Activated CD8-positive, alpha-beta T cell treated with anti-CD3 and anti-CD28 coated beads, Interleukin-2, amount 10 ng/mL, durations not matched to agents 7 days and 5 days (primary cell): ENCODE data around the gene TAAR6. TPM values are rescaled to one million over a fixed set of nuclear protein-coding genes. Genes with fewer than 3 reads are reported as not detected.
"Not testable (repeated sequence)": the region's sequence is repeated elsewhere in the genome, so short reads cannot be mapped to it uniquely, and the experiment has no call there.

Experiments used
- ATAC-seq: fragments of 150-1000 bp; cut with Tn5 transposase; one replicate; pipeline ENCODE4 v1.10.0; 2021; ENCODE audit warnings: moderate library complexity
- CTCF ChIA-PET: fragments of 350-600 bp; sonication (Branson Sonifier 250); formaldehyde crosslinking; loops from one replicate; lab custom pipeline; 2021; ENCODE audit warnings: antibody characterized with exemption; lab: Charles Lee
- POLR2A ChIA-PET: fragments of 350-600 bp; sonication (Branson Sonifier 250); formaldehyde crosslinking; loops from one replicate; lab custom pipeline; 2021; ENCODE audit warnings: antibody characterized with exemption; lab: Charles Lee
- DNase-seq: peaks from one replicate; pipeline ENCODE4 v3.0.0-alpha.2; 2020
- H3K27ac Mint-ChIP-seq: one replicate; pipeline ENCODE4 v1.8.0; 2021; ENCODE audit warnings: mild to moderate bottlenecking, mixed read lengths
- H3K27me3 Mint-ChIP-seq: one replicate; pipeline ENCODE4 v1.8.0; 2021; ENCODE audit warnings: low read depth, mixed read lengths
- H3K36me3 Mint-ChIP-seq: one replicate; pipeline ENCODE4 v1.8.0; 2021; ENCODE audit warnings: low read depth, mixed read lengths
- H3K4me1 Mint-ChIP-seq: one replicate; pipeline ENCODE4 v1.8.0; 2021; ENCODE audit warnings: low read depth, mixed read lengths
- H3K4me3 Mint-ChIP-seq: one replicate; pipeline ENCODE4 v1.8.0; 2021; ENCODE audit warnings: mild to moderate bottlenecking, mixed read lengths
- H3K9me3 Mint-ChIP-seq: one replicate; pipeline ENCODE4 v1.8.0; 2022; ENCODE audit warnings: mixed read lengths; ENCODE audit not compliant: insufficient read depth
- total RNA-seq, 2 experiments: library from RNA; stranded (reverse); gene quantifications; one replicate each; pipeline ENCODE4 v1.2.3, GENCODE V29; 2021

The TAAR6 gene
- not detected for total RNA-seq

DNA sequence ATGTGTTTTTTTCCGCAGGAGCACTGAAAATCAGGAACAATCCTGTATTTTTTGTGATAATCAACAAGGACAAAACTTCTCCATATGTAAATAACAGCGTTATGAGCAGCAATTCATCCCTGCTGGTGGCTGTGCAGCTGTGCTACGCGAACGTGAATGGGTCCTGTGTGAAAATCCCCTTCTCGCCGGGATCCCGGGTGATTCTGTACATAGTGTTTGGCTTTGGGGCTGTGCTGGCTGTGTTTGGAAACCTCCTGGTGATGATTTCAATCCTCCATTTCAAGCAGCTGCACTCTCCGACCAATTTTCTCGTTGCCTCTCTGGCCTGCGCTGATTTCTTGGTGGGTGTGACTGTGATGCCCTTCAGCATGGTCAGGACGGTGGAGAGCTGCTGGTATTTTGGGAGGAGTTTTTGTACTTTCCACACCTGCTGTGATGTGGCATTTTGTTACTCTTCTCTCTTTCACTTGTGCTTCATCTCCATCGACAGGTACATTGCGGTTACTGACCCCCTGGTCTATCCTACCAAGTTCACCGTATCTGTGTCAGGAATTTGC is at the start of gene TAAR6:
Gene TAAR6 (plus strand): TSS at position 102 of the 557 bp plus-strand sequence. CDS start 0 bp downstream, at position 102.
- Mint-ChIP-seq H3K4me3 (no peak within 1 kb of the TSS), H3K36me3 (no peaks in the 10 kb centered on the region), H3K4me1 (no peaks in the 10 kb centered on the region), H3K9me3 (no peaks in the 10 kb centered on the region), H3K27ac (no peak within 1 kb of the TSS), H3K27me3 (peaks cover 13% of the 10 kb centered on the region)
- ChIA-PET POLR2A (no interaction called here), CTCF (no interaction called here)
- ATAC-seq (no peak), DNase-seq (no peak)

GRCh38 chr6:132520953-132521352 is 49.2 kb upstream of the TAAR6 start:
- DNase-seq (no peak), ATAC-seq (no peak)
- H3K4me1 Mint-ChIP-seq: no peaks in the 10 kb centered on the region
- peaks cover 48% of the 10 kb centered on the region for H3K27me3 Mint-ChIP-seq
- no peaks in the 10 kb centered on the region for H3K9me3 Mint-ChIP-seq
- no peak overlapping the region for H3K27ac Mint-ChIP-seq
- H3K4me3 Mint-ChIP-seq: no peak overlapping the region
- H3K36me3 Mint-ChIP-seq: no peaks in the 10 kb centered on the region
- ChIA-PET POLR2A (no interaction called here), CTCF (interaction anchor here (1.9 kb wide), 1 partner anchor 241 kb away, joined by 7 read pairs; no protein-coding TSS in a partner anchor)

- Mint-ChIP-seq H3K36me3 (no peaks in the 10 kb centered on the region), H3K9me3 (no peaks in the 10 kb centered on the region), H3K4me3 (no peak overlapping the region), H3K27ac (no peak overlapping the region), H3K4me1 (no peaks in the 10 kb centered on the region), H3K27me3 (peaks cover 36% of the 10 kb centered on the region)
- no peak for DNase-seq
- ATAC-seq: no peak
- POLR2A ChIA-PET: no interaction called here
- CTCF ChIA-PET: interaction anchor here (1.4 to 2.0 kb wide), 2 partner anchors 10 to 245 kb away, joined by 4 read pairs; no protein-coding TSS in a partner anchor
Observed at GRCh38 chr6:132524646-132525045, 45.5 kb upstream of the TAAR6 start.

DNA sequence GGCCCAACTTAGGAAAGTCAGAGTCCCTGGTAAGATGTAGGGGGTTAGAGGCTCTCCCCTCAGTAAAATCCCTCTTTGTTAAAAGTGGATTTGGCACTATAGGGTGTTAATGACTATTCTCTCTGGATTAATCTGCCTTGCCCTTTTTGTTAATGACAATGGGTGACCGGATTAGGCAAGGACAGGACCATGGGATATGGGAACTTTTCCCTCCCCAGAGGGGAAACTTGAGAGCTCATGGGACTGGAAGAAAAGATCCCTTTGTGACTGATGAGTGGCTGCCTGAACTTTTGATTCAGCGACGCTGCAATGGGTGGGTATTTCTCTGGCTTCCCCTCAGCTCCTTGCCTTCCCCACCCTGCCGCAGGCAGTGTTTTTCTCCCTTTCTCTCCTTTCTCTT is 44.3 kb upstream of the TAAR6 start:
- Mint-ChIP-seq H3K4me3 (no peak overlapping the region), H3K27me3 (peaks cover 33% of the 10 kb centered on the region), H3K4me1 (peaks cover 2% of the 10 kb centered on the region), H3K36me3 (no peaks in the 10 kb centered on the region), H3K9me3 (no peaks in the 10 kb centered on the region), H3K27ac (no peak overlapping the region)
- POLR2A ChIA-PET: no interaction called here
- DNase-seq (no peak), ATAC-seq (no peak)
- CTCF ChIA-PET: interaction anchor here (1.4 to 2.0 kb wide), 3 partner anchors 11 to 305 kb away, joined by 3 to 5 read pairs (median 4); no protein-coding TSS in a partner anchor

GRCh38 chr6:132526461-132526860 is 43.7 kb upstream of the TAAR6 start:
- Mint-ChIP-seq H3K36me3 (no peaks in the 10 kb centered on the region), H3K9me3 (no peaks in the 10 kb centered on the region), H3K4me1 (peaks cover 2% of the 10 kb centered on the region), H3K4me3 (no peak overlapping the region), H3K27ac (no peak overlapping the region), H3K27me3 (peaks cover 34% of the 10 kb centered on the region)
- ChIA-PET CTCF (interaction anchor here (1.9 kb wide), 1 partner anchor 246 kb away, joined by 5 read pairs; no protein-coding TSS in a partner anchor), POLR2A (interaction anchor here (1.0 kb wide), 1 partner anchor 288 kb away, joined by 3 read pairs; the partner anchor contains the start of gene RPS12)
- DNase-seq (no peak), ATAC-seq (no peak)

DNA sequence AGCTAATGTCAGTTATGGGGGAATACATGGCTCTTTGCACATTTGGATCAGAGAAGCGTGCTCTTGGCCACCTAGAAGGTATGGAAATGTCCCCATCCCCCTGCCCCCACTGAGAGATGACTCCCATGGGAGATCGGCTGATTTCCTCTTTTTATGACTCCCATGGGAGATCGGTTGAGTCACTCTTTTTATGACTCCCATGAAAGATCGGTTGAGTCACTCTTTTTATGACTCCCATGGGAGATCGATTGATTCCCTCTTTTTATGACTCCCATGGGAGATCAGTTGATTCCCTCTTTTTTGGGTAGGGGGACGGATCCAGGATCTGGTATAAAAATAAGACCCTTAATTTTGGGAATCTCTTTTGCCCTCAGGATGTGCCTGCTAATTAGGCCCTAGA is 42.3 kb upstream of the TAAR6 start:
- peaks cover 33% of the 10 kb centered on the region for H3K27me3 Mint-ChIP-seq
- H3K9me3 Mint-ChIP-seq: no peaks in the 10 kb centered on the region
- no peaks in the 10 kb centered on the region for H3K36me3 Mint-ChIP-seq
- DNase-seq: no peak
- H3K4me3 Mint-ChIP-seq: no peak overlapping the region
- ChIA-PET CTCF (interaction anchor here (1.1 to 2.3 kb wide), 4 partner anchors 10 to 286 kb away, joined by 3 to 9 read pairs (median 4); partner anchors contain the start of genes RPS12 and STX7), POLR2A (no interaction called here)
- no peak overlapping the region for H3K27ac Mint-ChIP-seq
- ATAC-seq: no peak
- H3K4me1 Mint-ChIP-seq: peaks cover 2% of the 10 kb centered on the region

GRCh38 chr6:132530293-132530974 is 39.7 kb upstream of the TAAR6 start:
- Mint-ChIP-seq H3K27ac (no peak overlapping the region), H3K27me3 (peaks cover 23% of the 10 kb centered on the region), H3K9me3 (no peaks in the 10 kb centered on the region), H3K4me1 (peaks cover 2% of the 10 kb centered on the region), H3K4me3 (no peak overlapping the region), H3K36me3 (no peaks in the 10 kb centered on the region)
- ATAC-seq (peak; percentile 86), DNase-seq (peak; percentile 85)
- CTCF ChIA-PET: interaction anchor here (0.6 to 2.6 kb wide), 15 partner anchors 11 to 287 kb away, joined by 3 to 10 read pairs (median 4); partner anchors contain the start of genes SLC18B1, STX7 and TAAR8
- POLR2A ChIA-PET: no interaction called here

- POLR2A ChIA-PET, H3K36me3 Mint-ChIP-seq, ATAC-seq: not testable (repeated sequence)
Observed at GRCh38 chr6:132534546-132534945, 35.6 kb upstream of the TAAR6 start.

GRCh38 chr6:132537145-132537544 is 33.0 kb upstream of the TAAR6 start:
- CTCF ChIA-PET: no interaction called here
- H3K27ac Mint-ChIP-seq: no peak overlapping the region
- ATAC-seq (no peak), DNase-seq (no peak)
- POLR2A ChIA-PET: no interaction called here
- H3K4me3 Mint-ChIP-seq: no peak overlapping the region
- no peaks in the 10 kb centered on the region for H3K4me1 Mint-ChIP-seq
- peaks cover 26% of the 10 kb centered on the region for H3K27me3 Mint-ChIP-seq
- no peaks in the 10 kb centered on the region for H3K9me3 Mint-ChIP-seq
- H3K36me3 Mint-ChIP-seq: no peaks in the 10 kb centered on the region

More at GRCh38 chr6:132534546-132534945, 35.6 kb upstream of the TAAR6 start:
- H3K9me3 Mint-ChIP-seq, CTCF ChIA-PET, H3K4me3 Mint-ChIP-seq, H3K4me1 Mint-ChIP-seq, H3K27ac Mint-ChIP-seq, DNase-seq: not testable (repeated sequence)
- H3K27me3 Mint-ChIP-seq: peaks cover 26% of the 10 kb centered on the region

- ChIA-PET POLR2A (no interaction called here), CTCF (no interaction called here)
- no peak within 1 kb of the TSS for H3K27ac Mint-ChIP-seq
Observed at GRCh38 chr6:132537977-132538376, 32.1 kb upstream of the TAAR6 start, which contains the start of gene TAAR9. Gene TAAR9 (plus strand): TSS chr6:132538277. CDS start chr6:132538290, 13 bp downstream.

DNA sequence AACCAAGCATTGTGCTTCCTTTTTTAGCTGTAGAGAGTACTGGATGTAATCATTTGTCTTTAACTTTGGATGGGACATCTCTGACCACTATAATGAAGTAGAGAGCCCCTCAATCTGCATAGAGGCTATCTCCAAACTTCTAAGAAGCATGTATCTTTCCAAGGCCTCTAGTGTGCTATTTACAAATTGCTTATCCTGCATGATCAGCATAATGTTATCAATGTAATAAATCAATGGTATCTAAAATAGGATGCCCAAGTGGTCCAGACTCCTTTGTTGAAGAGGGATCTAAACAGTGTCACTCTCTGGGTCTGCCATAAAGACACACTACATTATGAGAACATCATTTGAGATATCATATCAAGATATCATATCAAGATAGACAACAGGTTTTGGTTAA is 25.3 kb upstream of the TAAR6 start:
- ATAC-seq: no peak
- peaks cover 35% of the 10 kb centered on the region for H3K27me3 Mint-ChIP-seq
- POLR2A ChIA-PET: no interaction called here
- no peak for DNase-seq
- CTCF ChIA-PET: no interaction called here
- H3K9me3 Mint-ChIP-seq: no peaks in the 10 kb centered on the region
- no peak overlapping the region for H3K27ac Mint-ChIP-seq
- no peaks in the 10 kb centered on the region for H3K36me3 Mint-ChIP-seq
- H3K4me3 Mint-ChIP-seq: no peak overlapping the region
- H3K4me1 Mint-ChIP-seq: no peaks in the 10 kb centered on the region

More at GRCh38 chr6:132537977-132538376, 32.1 kb upstream of the TAAR6 start, which contains the start of gene TAAR9:
- H3K4me1 Mint-ChIP-seq: no peaks in the 10 kb centered on the region
- H3K36me3 Mint-ChIP-seq: no peaks in the 10 kb centered on the region
- H3K4me3 Mint-ChIP-seq: no peak within 1 kb of the TSS
- H3K9me3 Mint-ChIP-seq: no peaks in the 10 kb centered on the region
- peaks cover 28% of the 10 kb centered on the region for H3K27me3 Mint-ChIP-seq
- DNase-seq (no peak), ATAC-seq (no peak)
